Measurements from ENCODE around the gene IGLL5.

GRCh38 chr22:22934543-22935055, 47.0 kb downstream of the IGLL5 start:
- TF ChIP-seq CTCF (IDR thresholded peaks at IDR 0.05; ENCODE audit: low read depth, low read length), result no peak
- TF ChIP-seq POLR2A (IDR thresholded peaks at IDR 0.05; ENCODE audit: extremely low read depth, insufficient read length), result no peak
- TF ChIP-seq MAX (IDR thresholded peaks at IDR 0.05; ENCODE audit: low read depth, low read length), result no peak
- TF ChIP-seq MYC (IDR thresholded peaks at IDR 0.05; ENCODE audit: low read depth, low read length), result no peak
